GM21825 (cell line): ENCODE data around the gene NATD1.

Experiments used
- ATAC-seq: cut with Tn5 transposase; IDR thresholded peaks from one replicate; pipeline ENCODE4 v1.9.1; 2021; ENCODE audit warnings: mild to moderate bottlenecking, moderate library complexity; ENCODE audit not compliant: unreplicated experiment

Gene NATD1

DNA sequence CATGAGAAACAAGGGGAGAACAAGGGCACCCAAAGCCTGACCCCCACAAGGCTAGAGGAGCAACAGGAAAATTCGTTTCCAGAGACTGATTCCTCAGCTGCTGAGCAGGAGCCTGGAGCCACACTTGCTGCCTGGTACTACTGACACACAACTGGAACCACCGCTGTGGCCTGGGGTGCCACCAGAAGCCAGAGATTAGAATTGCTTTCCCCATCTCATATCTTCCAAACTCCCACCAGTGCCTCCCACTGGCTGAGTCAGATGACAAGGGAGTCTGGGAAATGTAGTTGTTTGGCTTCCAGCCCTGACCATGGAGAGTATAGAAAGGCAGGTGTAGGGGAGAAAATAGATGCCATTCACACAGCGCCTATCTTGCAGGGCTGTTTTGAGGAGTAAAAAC lies 35.1 kb downstream of the NATD1 start:
- no peak for ATAC-seq

DNA sequence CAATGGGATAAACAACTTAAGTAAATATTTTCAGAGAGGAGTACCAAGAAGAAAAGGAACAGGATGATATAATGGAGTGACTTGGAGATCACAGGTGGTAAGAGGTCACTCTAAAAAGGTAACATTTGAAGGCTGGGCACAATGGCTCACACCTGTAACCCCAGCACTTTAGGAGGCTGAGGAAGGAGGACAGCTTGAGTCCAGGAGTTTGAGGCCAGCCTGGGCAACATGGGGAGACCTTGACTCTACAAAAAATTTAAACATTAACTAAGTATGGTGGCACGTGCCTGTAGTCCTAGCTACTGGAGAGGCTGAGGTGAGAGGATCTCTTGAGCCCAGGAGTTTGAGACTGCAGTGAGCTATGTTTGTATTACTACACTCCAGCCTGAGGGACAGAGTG lies 35.9 kb downstream of the NATD1 start:
- ATAC-seq, result no peak

DNA sequence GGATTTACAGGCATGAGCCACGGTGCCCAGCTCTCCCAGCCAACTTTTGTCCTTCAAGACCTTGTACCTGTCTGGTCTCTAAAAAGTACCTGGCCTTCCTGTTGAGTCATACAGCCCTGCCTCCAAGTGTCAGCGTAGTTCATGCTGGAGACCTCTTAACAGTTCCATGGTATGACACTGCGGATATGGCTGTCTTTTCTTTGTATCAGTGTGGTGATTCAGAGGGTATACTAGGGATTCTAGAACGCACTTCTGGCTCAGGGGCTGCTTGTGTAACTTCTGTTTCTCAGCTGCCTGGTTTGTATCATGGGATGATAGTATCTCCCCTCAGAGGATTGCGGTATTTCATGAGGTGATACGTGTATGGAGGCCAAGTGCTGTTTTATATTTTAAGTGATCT lies 37.3 kb downstream of the NATD1 start:
- ATAC-seq, result no peak

- peak; percentile 5 for ATAC-seq
Observed at GRCh38 chr17:21214777-21215541, 38.3 kb downstream of the NATD1 start.

- peak; percentile 89 for ATAC-seq
Observed at GRCh38 chr17:21214015-21214776, 39.0 kb downstream of the NATD1 start, which contains the start of gene TMEM11. Gene TMEM11, minus strand, starts transcription at chr17:21214161. Its CDS starts 9 bp downstream, at chr17:21214152.

- peak; percentile 12 for ATAC-seq
Observed at GRCh38 chr17:21213638-21214014, 39.6 kb downstream of the NATD1 start.

DNA sequence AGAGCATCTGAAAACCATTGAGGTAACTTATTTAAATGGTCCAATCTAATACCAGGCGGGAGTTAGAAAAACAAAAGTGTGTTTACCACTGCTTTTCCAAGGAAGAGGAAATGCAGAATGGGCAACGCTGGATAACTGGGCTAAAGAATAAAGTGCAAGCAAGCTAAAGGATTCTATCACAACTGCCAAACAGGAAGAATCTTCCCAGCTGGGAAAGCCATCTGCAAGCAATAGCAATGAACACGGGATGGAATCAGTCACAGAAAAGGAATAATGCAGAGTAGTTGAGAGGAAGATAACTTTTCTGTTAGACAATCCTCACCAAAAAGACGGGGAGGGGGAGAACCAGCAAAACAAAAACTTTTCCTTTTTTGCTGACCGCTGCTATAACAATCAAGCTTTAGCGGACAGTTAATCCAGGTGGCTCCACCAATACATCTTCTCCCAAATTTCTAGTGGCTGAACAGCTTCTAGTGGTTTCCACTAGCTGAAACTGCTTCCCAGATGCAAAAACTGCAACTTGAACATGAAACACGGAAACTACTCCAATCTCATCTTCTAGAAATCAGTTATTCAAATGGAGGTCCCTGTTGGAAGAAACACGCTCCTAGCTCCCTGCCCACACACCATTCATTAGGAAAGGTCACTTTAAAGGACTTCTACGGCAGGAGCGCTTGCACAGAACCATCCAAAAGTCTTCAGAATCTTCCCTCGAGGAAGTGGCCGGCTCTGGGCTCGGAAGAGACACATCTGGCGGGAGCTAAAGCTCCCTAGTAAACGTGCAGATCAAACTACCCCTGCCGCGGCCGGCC lies 40.2 kb downstream of the NATD1 start:
- ATAC-seq, result no peak

DNA sequence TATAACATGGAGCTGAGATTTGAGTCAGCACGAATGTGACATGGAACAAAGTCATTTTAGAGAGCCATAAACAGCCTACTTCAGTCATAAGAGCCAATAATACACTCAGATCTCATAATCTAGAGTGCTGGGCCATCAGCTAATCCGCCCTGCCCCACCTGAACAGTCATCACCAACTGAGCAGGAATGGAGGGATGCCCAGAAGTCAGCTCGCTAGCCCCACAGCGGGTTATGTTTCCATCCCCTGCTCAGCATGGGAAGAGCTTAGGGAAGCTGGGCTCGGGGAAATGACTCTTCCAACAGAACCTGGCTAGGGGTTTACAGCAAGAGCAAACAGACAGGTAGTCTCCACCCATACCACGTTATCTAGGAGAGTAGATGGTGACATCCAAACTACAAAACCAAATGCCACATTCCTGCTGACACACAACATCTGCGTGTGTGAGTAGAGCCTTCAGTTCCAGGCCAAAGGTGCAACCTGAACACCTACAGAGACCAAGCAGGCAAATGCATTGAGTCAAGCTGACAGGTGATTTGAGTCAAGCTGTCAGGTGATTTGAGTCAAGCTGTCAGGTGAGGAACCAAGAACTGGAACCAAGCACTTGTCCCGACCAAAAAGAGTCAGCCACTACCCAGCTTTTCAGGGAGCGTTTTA lies 41.3 kb downstream of the NATD1 start:
- ATAC-seq, result no peak

GRCh38 chr17:21210411-21211076 lies 42.7 kb downstream of the NATD1 start:
- no peak for ATAC-seq

DNA sequence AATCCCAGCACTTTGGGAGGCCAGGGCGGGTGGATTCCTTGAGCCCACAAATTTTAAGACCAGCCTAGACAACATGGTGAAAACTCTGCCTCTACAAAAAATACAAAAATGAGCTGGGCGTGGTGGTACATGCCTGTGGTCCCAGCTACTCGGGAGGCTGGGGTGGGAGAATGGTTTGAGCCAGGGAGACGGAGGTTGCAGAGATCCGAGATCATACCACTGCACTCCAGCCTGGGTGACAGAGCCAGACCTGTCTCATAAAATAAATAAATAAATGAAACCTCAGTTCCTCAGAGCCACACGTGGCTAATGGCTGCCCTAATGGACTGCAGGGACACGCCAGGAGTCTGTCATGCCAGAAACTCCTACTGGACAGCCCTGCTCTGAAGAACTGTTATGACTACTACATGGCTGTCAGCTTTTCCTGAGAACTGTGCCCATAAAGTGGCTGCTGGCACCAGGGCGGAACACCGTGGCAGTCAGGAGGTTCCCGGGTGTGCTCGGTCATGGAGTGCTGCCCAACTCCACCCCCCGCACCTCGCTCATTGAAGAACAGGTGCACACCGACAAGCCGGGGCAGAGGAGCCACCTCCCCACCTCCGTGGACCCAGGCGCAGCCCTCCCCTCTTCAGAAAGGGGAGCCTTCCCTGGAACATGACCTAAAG lies 43.6 kb downstream of the NATD1 start:
- no peak for ATAC-seq

DNA sequence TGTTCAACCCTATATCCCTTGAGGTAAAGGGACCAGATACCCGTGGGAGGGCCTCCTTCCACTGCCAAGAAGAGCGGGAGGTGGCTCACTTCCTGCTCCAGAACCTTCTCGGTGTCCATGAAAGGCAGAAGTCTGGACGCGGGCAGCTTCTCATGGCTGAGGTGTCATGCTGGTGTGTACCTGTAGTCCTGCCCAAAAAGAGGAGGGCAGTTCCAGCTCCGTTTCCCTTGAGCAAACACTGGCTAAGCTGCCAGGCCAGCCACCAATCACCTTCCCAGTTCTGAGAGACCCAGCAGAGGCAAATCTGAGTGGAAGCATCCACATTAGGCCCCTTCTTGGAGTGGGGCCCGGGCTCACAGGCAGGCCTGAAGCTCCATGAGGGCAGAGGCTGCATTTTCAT lies 44.9 kb downstream of the NATD1 start:
- ATAC-seq, result no peak

DNA sequence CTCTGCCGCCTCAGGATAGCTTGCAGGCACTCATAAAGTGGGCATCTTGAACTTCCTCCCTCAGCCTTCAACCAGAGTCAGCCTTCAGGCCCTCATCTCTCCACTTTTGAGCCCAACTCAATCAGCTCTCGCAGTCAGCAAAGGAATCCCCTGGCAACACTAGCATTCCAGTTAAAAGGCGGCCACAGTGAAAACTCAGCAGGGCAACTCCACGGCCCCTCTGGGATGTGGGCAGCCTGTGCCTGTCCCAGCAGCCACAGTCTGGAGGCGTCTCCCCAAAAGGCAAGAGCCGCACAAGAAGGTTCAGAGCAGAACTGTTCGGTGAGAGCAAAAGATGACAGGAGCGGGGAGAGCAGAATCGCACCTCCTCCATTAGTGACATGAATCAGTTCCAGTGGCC lies 48.3 kb downstream of the NATD1 start:
- no peak for ATAC-seq

GRCh38 chr17:21202512-21202911 lies 50.7 kb downstream of the NATD1 start:
- ATAC-seq, result no peak

DNA sequence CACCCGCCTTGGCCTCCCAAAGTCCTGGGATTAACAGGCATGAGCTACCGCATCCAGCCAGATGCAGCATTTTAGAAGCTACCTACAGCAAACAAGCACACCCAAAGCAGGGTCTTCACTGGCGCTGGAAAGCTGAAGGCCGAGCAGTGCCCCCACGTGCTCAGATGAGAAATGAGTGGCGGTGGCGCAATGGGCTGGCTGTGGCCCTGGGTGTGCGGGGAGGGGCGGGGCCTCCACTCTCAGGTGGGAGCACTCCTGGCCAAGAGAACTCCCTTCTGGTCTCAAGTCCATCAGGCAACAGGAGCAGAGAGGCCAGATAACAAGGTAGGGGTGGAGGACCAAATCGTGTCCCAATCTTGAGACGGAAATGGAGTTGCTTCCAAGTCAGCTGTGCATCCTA lies 51.3 kb downstream of the NATD1 start:
- no peak for ATAC-seq

DNA sequence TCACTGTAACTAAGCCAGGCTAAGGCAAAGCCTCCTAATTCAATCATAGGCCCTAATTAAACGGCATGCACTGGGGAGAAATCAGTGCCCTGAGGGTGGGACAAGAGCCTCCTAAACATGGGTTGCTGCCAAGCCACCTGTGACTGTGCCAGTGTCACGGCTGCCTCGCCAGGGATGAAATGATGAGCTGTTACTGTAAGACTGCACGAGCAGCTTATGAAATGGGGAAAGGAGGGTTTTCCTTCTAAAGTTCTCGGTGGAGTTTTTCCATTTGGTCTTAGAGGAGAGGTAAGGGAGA lies 52.0 kb downstream of the NATD1 start:
- no peak for ATAC-seq

DNA sequence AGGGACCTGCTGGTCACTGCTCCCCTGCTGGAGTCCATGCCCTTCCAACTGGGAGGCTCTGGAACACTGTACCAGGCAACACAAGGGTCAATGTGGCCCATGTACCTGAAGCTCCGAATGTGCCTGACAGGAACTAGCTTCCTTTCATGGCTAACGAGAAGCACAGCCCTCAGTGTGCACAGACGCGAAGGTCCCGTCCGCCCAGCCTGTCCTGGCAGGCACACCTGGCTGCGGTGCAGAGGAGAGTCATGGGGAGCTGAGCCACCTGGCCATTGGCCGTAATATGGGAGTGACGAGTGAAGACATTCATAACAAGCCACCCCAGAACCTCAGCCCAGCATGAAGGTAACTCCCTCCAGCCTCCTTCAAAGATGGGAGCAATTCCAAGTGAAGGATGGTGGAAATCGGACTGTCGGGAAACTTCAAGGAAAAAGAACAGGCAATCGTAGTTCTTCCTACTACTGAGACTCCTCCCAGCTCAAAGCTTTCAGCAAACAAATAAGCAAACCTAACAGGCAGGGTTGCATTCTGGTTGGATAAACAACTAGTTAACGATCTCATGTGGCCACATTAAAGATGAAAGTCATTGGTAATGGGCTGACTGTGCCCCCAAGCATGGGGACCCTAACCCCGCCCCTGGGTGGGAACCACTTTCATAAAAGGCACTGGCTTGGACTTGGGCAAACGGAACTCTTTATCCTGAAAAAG lies 52.5 kb downstream of the NATD1 start:
- no peak for ATAC-seq

DNA sequence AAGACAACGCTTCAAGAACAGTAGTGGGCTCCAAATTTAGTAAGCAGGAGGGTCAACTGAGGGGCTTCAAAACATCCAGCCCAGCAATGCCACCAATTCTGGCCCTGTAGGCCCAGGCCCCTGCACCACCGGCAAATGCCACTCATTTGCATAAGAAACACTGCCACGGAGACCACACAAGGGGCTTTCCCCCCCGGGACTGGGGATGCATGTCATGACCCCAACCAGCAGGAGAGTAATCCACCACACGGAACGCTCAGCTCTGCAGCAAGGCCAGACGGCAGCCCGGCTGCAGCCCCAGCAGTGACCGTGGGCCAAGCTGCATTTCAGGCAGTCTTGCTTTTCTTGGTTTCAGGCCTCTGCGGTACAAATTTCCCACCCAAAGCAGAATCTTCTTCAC lies 53.4 kb downstream of the NATD1 start:
- no peak for ATAC-seq

GRCh38 chr17:21199311-21199710 lies 53.9 kb downstream of the NATD1 start:
- no peak for ATAC-seq

- no peak for ATAC-seq
Observed at GRCh38 chr17:21198411-21198810, 54.8 kb downstream of the NATD1 start.

DNA sequence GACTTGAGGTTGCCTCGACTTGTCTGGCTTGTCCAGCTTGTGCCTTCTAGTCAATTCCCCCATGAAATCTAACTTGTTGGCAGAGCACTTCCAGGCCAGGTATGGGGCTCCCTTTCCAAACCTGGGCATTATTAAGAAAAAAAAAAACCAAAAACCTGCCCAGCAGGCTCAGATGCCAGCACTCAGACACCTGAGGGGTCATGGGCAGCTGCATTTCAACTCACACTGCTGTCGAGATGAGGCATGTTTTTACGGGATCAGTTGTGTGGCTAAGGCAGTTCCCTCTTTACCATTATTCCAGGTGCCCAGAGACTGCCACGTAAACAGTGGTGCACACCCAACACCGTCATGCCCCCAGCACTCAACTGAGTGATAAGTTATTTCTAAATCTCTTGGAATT lies 57.1 kb downstream of the NATD1 start:
- ATAC-seq, result no peak
